Neural cell (in vitro differentiated cells): ENCODE results near the gene CAMK1D.

Experiments used
- CTCF ChIP-seq: fragments of 450-650 bp; IDR thresholded peaks from 2 replicates; pipeline ENCODE4 v1.5.1; 2014; ENCODE audit warnings: antibody characterized with exemption, mild to moderate bottlenecking, moderate library complexity; ENCODE audit not compliant: poor library complexity, severe bottlenecking
- EZH2 ChIP-seq: fragments of 200-600, 300-800 bp; shearing (Covaris generic), sonication (generic); IDR thresholded peaks from 2 replicates; pipeline ENCODE4 v1.6.1; 2014; ENCODE audit warnings: antibody characterized with exemption, low read length, borderline replicate concordance, mild to moderate bottlenecking; ENCODE audit not compliant: insufficient read depth, poor library complexity, severe bottlenecking

DNA sequence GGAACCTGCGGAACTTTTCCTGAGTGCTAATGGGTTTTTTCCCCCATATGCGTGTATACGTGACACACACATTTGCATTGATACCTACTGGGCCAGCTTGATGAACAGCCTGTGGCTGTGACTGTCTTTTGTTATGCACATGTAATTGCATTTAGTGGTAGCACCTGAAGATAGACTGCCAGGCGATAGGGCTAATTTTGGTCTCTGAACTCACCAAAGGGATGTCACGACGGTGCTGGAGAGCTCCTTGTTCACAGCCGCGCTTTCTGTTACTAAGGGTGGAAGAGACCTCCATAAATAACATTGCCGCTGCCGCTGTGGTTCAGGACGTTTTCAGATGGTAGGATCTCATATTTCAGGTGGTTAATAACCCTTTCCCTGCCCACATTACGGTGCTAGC, 133.2 kb downstream of the CAMK1D start:
- TF ChIP-seq CTCF: no peak
- TF ChIP-seq EZH2: no peak
